Measurements from ENCODE around the gene CUTA. TPM values are rescaled to one million over a fixed set of nuclear protein-coding genes. Genes with fewer than 3 reads are reported as not detected.

Gene CUTA
- polyA plus RNA-seq, 1 of the 3 experiments (the other 2 are of a cell fraction) = 444 TPM

DNA sequence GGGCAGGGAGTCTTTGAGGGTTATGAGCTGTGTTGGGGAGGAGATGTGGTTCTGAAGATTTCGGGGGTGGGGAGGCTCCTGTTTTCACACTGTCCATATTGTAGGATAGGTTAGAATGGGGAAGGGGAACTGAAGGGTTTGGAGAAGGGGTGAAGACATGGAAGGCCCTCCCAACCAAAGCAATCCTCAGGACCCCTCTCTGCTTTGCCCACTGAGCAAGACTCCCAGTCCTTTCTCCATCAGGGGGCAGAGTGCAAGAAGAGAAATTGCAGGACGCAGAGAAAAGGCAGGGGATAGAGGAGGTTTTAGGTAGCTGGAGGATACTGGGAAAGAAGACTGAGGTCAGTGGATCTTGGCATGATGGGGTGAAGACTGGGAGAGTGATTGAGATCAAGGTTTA lies 5.9 kb upstream of the CUTA start:
- no peak overlapping the region for H3K4me3 ChIP-seq (ENCODE audit: low read depth in 2 of 2, low read length in 1 of 2)
- H3K4me2 ChIP-seq = no peak overlapping the region
- H3K79me2 ChIP-seq (ENCODE audit: insufficient read depth) = peaks cover 13% of the 10 kb centered on the region
- TF ChIP-seq, protein P1, sequence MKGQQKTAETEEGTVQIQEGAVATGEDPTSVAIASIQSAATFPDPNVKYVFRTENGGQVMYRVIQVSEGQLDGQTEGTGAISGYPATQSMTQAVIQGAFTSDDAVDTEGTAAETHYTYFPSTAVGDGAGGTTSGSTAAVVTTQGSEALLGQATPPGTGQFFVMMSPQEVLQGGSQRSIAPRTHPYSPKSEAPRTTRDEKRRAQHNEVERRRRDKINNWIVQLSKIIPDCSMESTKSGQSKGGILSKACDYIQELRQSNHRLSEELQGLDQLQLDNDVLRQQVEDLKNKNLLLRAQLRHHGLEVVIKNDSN (IDR thresholded peaks at IDR 0.05; ENCODE audit: borderline replicate concordance, low read depth) = no peak
- TF ChIP-seq EP300 (IDR thresholded peaks at IDR 0.05; ENCODE audit: borderline replicate concordance in 1 of 2, low read depth in 1 of 2, low read length in 1 of 2) (no peak), NFIC (IDR thresholded peaks at IDR 0.05; ENCODE audit: borderline replicate concordance) (no peak), CHD2 (IDR thresholded peaks at IDR 0.05; ENCODE audit: low read length, partially characterized antibody) (no peak), MXI1 (IDR thresholded peaks at IDR 0.05; ENCODE audit: low read depth, low read length) (no peak), YY1 (IDR thresholded peaks at IDR 0.05; ENCODE audit: low read depth) (no peak), RAD21 (IDR thresholded peaks at IDR 0.05; ENCODE audit: low read length) (no peak), TEAD4 (IDR thresholded peaks at IDR 0.05; ENCODE audit: borderline replicate concordance, insufficient read depth) (no peak)
- TF ChIP-seq, protein P2, sequence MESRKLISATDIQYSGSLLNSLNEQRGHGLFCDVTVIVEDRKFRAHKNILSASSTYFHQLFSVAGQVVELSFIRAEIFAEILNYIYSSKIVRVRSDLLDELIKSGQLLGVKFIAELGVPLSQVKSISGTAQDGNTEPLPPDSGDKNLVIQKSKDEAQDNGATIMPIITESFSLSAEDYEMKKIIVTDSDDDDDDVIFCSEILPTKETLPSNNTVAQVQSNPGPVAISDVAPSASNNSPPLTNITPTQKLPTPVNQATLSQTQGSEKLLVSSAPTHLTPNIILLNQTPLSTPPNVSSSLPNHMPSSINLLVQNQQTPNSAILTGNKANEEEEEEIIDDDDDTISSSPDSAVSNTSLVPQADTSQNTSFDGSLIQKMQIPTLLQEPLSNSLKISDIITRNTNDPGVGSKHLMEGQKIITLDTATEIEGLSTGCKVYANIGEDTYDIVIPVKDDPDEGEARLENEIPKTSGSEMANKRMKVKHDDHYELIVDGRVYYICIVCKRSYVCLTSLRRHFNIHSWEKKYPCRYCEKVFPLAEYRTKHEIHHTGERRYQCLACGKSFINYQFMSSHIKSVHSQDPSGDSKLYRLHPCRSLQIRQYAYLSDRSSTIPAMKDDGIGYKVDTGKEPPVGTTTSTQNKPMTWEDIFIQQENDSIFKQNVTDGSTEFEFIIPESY (IDR thresholded peaks at IDR 0.05; ENCODE audit: borderline replicate concordance, low read depth) = no peak
- no peak overlapping the region for H2AFZ ChIP-seq (ENCODE audit: low read depth)
- no peaks in the 10 kb centered on the region for H3K9me3 ChIP-seq
- no peaks in the 10 kb centered on the region for H3K36me3 ChIP-seq (replicated peaks in 1 of 2; ENCODE audit: control insufficient read depth in 1 of 2, insufficient read depth in 2 of 2, low read length in 1 of 2)
- H4K20me1 ChIP-seq (ENCODE audit: insufficient read depth) = no peaks in the 10 kb centered on the region; the same call in 1 of the 2 replicates
- H3K4me1 ChIP-seq (ENCODE audit: control insufficient read depth in 1 of 2, insufficient read depth in 2 of 2, low read depth in 1 of 2, low read length in 1 of 2) = peaks cover 22 to 40% of the 10 kb centered on the region in 2 experiments
- no peaks in the 10 kb centered on the region for H3K27me3 ChIP-seq (ENCODE audit: insufficient read depth)
- no peak overlapping the region for H3K9ac ChIP-seq
- DNase-seq = no peak
- CTCF ChIA-PET = interaction anchor here (0.9 kb wide), 2 partner anchors 10 to 18 kb away, joined by 3 read pairs; no protein-coding TSS in a partner anchor
- H3K9me2 ChIP-seq = no peaks in the 10 kb centered on the region
- WGBS (ENCODE audit: low lambda C conversion rate) = 92% methylated on average over 2 of the region's 2 CpGs
- POLR2A ChIA-PET = no interaction called here
- H3F3A ChIP-seq (replicated peaks; ENCODE audit: insufficient read depth) = peaks cover 16% of the 10 kb centered on the region
- H3K27ac ChIP-seq (ENCODE audit: low read depth in 2 of 2, low read length in 1 of 2) = no peak overlapping the region

DNA sequence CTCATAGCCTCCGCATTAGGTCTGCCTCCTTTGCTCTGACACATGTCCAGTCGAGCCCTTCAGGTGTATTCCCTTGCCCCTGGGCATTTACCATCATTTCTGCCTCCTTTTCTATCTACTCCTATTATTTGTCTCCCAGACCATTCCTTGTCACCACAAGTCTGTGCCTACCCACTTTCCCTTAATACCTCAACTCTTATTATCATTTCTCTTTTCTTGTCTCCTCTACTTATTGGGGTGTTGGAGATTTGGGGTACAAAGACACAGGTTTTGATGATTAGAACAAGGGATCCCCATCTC lies 3.4 kb upstream of the CUTA start:
- TF ChIP-seq TCF12 (IDR thresholded peaks at IDR 0.05) (no peak), NFIC (IDR thresholded peaks at IDR 0.05; ENCODE audit: borderline replicate concordance) (no peak), FOSL2 (IDR thresholded peaks at IDR 0.05; ENCODE audit: borderline replicate concordance, low read depth) (no peak), ELF1 (IDR thresholded peaks at IDR 0.05) (no peak), GABPA (IDR thresholded peaks at IDR 0.05; ENCODE audit: low read depth) (no peak), TEAD4 (IDR thresholded peaks at IDR 0.05; ENCODE audit: borderline replicate concordance, insufficient read depth) (no peak), TAF1 (IDR thresholded peaks at IDR 0.05; ENCODE audit: borderline replicate concordance, low read depth, low read length) (no peak), FOXJ3 (CRISPR knock-in tag; IDR thresholded peaks at IDR 0.05) (no peak), MXI1 (IDR thresholded peaks at IDR 0.05; ENCODE audit: low read depth, low read length) (no peak), EP300 (IDR thresholded peaks at IDR 0.05; ENCODE audit: borderline replicate concordance in 1 of 2, low read depth in 1 of 2, low read length in 1 of 2) (no peak), RFX5 (IDR thresholded peaks at IDR 0.05; ENCODE audit: low read length) (no peak), RXRA (IDR thresholded peaks at IDR 0.05; ENCODE audit: borderline replicate concordance, low read depth) (no peak), JUND (IDR thresholded peaks at IDR 0.05) (no peak), MEF2A (IDR thresholded peaks at IDR 0.05; ENCODE audit: borderline replicate concordance, low read depth) (no peak)
- TF ChIP-seq, protein P1 (IDR thresholded peaks at IDR 0.05; ENCODE audit: borderline replicate concordance, low read depth) = no peak
- TF ChIP-seq, protein P3, sequence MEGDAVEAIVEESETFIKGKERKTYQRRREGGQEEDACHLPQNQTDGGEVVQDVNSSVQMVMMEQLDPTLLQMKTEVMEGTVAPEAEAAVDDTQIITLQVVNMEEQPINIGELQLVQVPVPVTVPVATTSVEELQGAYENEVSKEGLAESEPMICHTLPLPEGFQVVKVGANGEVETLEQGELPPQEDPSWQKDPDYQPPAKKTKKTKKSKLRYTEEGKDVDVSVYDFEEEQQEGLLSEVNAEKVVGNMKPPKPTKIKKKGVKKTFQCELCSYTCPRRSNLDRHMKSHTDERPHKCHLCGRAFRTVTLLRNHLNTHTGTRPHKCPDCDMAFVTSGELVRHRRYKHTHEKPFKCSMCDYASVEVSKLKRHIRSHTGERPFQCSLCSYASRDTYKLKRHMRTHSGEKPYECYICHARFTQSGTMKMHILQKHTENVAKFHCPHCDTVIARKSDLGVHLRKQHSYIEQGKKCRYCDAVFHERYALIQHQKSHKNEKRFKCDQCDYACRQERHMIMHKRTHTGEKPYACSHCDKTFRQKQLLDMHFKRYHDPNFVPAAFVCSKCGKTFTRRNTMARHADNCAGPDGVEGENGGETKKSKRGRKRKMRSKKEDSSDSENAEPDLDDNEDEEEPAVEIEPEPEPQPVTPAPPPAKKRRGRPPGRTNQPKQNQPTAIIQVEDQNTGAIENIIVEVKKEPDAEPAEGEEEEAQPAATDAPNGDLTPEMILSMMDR (IDR thresholded peaks at IDR 0.05) = no peak
- peaks cover 0 to 4% of the 10 kb centered on the region in 2 experiments for H3K36me3 ChIP-seq (replicated peaks in 1 of 2; ENCODE audit: control insufficient read depth in 1 of 2, insufficient read depth in 2 of 2, low read length in 1 of 2)
- H3K4me3 ChIP-seq (ENCODE audit: low read depth in 2 of 2, low read length in 1 of 2) = no peak overlapping the region
- no peak overlapping the region for H3K4me2 ChIP-seq
- no peak for DNase-seq
- H3K9me2 ChIP-seq = no peaks in the 10 kb centered on the region
- H2AFZ ChIP-seq (ENCODE audit: low read depth) = no peak overlapping the region
- peaks cover 21% of the 10 kb centered on the region for H3F3A ChIP-seq (replicated peaks; ENCODE audit: insufficient read depth)
- H3K9me3 ChIP-seq = no peaks in the 10 kb centered on the region
- H4K20me1 ChIP-seq (ENCODE audit: insufficient read depth) = no peaks in the 10 kb centered on the region
- H3K9ac ChIP-seq = no peak overlapping the region
- peaks cover 23 to 38% of the 10 kb centered on the region in 2 experiments for H3K4me1 ChIP-seq (ENCODE audit: control insufficient read depth in 1 of 2, insufficient read depth in 2 of 2, low read depth in 1 of 2, low read length in 1 of 2)
- H3K27me3 ChIP-seq (ENCODE audit: insufficient read depth) = no peaks in the 10 kb centered on the region
- 96% methylated on average over 2 of the region's 2 CpGs for WGBS (ENCODE audit: low lambda C conversion rate)
- ChIA-PET POLR2A (no interaction called here), CTCF (no interaction called here)
- no peak overlapping the region for H3K27ac ChIP-seq (ENCODE audit: low read depth in 2 of 2, low read length in 1 of 2)
- H3K79me2 ChIP-seq (ENCODE audit: insufficient read depth) = peaks cover 15% of the 10 kb centered on the region

Data from SK-N-SH (cell line).